ENCODE results near the gene RHBDF2.

RHBDF2 gene

DNA sequence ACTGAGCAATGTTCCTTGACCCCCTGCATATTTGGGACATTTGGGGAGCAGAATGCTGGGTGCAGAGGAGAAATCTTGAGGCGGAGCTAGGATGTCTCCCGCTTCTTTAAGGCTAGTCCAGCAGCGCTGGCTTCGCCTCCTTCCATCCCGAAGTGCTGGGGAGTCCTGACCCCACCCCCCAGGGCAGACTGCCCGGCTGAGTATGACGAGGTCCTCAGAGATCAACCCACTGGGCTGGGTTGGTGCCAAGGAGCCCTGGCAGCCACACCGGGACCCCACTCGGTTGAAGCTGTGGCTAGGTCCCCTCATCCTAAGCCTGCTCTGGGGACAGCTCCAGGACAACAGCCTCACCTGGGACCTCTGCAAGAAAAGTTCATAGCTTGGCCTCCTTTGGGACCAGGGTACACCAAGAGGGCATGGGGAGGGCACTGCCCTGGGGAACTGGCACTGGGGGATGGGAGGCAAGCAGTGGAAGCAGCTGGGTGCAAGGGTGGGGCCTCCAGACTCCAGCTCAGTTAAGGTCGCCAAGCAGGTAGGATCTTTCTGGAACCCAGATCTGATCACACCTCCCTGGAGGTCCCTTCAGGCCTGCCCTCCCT lies 11.0 kb downstream of the RHBDF2 start:
- Histone ChIP-seq H3K4me1 (no peaks in the 10 kb centered on the region), H3K4me2 (ENCODE audit: low read length) (no peak overlapping the region), H3K27me3 (ENCODE audit: control insufficient read depth, insufficient read depth, low read length) (no peaks in the 10 kb centered on the region), H3K36me3 (ENCODE audit: control insufficient read depth, insufficient read depth, low read length) (no peaks in the 10 kb centered on the region), H3K4me3 (ENCODE audit: low read depth, low read length) (no peak overlapping the region), H2AFZ (no peak overlapping the region), H3K9me3 (ENCODE audit: control insufficient read depth, low read length) (no peaks in the 10 kb centered on the region), H3K9ac (no peak overlapping the region), H3K27ac (no peak overlapping the region), H3K79me2 (no peaks in the 10 kb centered on the region)
- TF ChIP-seq, protein P1, sequence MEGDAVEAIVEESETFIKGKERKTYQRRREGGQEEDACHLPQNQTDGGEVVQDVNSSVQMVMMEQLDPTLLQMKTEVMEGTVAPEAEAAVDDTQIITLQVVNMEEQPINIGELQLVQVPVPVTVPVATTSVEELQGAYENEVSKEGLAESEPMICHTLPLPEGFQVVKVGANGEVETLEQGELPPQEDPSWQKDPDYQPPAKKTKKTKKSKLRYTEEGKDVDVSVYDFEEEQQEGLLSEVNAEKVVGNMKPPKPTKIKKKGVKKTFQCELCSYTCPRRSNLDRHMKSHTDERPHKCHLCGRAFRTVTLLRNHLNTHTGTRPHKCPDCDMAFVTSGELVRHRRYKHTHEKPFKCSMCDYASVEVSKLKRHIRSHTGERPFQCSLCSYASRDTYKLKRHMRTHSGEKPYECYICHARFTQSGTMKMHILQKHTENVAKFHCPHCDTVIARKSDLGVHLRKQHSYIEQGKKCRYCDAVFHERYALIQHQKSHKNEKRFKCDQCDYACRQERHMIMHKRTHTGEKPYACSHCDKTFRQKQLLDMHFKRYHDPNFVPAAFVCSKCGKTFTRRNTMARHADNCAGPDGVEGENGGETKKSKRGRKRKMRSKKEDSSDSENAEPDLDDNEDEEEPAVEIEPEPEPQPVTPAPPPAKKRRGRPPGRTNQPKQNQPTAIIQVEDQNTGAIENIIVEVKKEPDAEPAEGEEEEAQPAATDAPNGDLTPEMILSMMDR (IDR thresholded peaks at IDR 0.05), result no peak

DNA sequence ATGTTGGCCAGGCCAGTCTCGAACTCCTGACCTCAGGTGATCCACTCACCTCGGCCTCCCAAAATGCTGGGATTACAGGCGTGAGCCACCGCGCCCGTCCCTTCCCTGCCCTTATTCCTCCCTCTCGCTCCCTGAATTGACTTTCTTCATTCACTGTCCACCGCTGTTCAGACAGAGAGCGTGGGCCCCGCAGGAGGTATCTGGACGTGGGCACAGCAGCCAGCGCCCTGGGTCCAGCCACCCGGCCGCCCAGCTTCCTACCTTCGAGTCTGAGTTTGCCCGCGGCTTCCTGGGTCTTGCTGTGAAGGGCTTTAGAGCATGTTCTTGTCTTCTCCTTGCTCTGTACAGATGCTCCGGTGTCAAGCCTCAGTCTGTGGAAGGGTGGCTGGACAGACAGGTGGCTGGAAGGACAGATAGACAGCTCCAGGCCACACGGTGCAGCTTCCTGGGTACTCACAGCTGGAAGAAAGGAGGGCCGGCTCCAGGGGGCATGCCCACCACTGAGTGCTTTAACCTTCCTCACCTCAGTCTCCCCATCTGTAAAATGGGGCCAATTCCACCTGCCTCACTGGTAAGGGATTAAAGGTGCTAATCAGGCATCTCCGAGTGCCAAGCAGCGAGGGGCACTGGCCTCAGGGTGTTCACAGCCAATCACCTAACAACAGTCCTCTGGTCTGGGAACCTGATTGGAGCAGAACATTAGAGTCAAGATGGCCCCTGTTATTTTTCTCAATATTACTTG lies 13.6 kb downstream of the RHBDF2 start:
- TF ChIP-seq, protein P1 (IDR thresholded peaks at IDR 0.05), result no peak
- Histone ChIP-seq H3K4me1 (no peaks in the 10 kb centered on the region), H3K4me3 (ENCODE audit: low read depth, low read length) (no peak overlapping the region), H3K79me2 (no peaks in the 10 kb centered on the region), H2AFZ (no peak overlapping the region), H3K27ac (no peak overlapping the region), H3K4me2 (ENCODE audit: low read length) (no peak overlapping the region), H3K9ac (no peak overlapping the region), H3K27me3 (ENCODE audit: control insufficient read depth, insufficient read depth, low read length) (no peaks in the 10 kb centered on the region), H3K9me3 (ENCODE audit: control insufficient read depth, low read length) (no peaks in the 10 kb centered on the region), H3K36me3 (ENCODE audit: control insufficient read depth, insufficient read depth, low read length) (no peaks in the 10 kb centered on the region)

DNA sequence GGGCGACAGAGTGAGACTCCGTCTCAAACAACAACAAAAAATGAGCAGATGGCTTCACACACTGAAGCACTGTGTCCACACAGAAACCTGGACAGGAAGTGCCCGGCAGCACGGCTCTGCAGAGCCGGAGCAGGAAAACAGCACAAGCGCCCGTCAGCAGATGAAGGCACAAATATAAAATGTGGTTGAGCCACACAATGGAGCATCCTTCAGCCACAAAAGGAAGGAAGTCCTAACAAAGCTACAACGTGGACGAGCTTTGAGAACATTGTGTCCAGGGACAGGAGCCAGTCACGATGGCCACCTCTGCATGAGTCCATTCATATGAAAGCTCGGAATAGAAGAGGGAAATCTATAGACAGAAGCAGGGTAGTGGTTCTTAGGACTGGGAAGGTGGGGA lies 15.7 kb downstream of the RHBDF2 start:
- no peak overlapping the region for H2AFZ ChIP-seq
- H3K36me3 ChIP-seq (ENCODE audit: control insufficient read depth, insufficient read depth, low read length), result no peaks in the 10 kb centered on the region
- no peaks in the 10 kb centered on the region for H3K79me2 ChIP-seq
- no peak overlapping the region for H3K4me2 ChIP-seq (ENCODE audit: low read length)
- no peak overlapping the region for H3K9ac ChIP-seq
- no peaks in the 10 kb centered on the region for H3K9me3 ChIP-seq (ENCODE audit: control insufficient read depth, low read length)
- no peaks in the 10 kb centered on the region for H3K4me1 ChIP-seq
- H3K27me3 ChIP-seq (ENCODE audit: control insufficient read depth, insufficient read depth, low read length), result no peaks in the 10 kb centered on the region
- TF ChIP-seq, protein P1 (IDR thresholded peaks at IDR 0.05), result no peak
- peak overlapping the region; percentile 47 for H3K27ac ChIP-seq
- no peak overlapping the region for H3K4me3 ChIP-seq (ENCODE audit: low read depth, low read length)

DNA sequence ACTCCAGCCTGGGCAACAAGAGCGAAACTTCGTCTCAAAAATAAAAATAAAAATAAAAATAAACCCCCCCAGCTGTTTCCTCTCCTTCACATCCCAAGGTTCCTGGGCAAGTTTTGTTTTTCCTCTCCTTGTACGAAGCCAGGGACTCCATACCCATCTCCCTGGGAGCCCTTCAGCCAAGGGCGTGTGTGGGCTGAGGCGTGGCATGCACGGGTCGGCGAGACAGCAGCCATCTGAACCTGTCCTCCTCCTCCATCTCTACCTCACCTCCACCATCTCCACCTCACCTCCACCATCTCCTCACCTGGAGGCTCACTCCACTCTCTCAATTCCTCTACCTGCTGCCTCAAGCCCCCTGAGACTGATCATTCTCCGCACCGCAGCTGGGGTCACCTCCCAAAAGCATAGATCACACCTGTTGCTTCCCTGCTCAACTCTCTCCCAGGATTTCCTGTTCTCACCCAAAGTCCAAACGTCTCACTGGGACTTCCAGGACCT lies 16.9 kb downstream of the RHBDF2 start:
- Histone ChIP-seq H3K4me1 (no peaks in the 10 kb centered on the region), H3K4me3 (ENCODE audit: low read depth, low read length) (no peak overlapping the region), H3K9ac (no peak overlapping the region), H3K36me3 (ENCODE audit: control insufficient read depth, insufficient read depth, low read length) (no peaks in the 10 kb centered on the region), H3K9me3 (ENCODE audit: control insufficient read depth, low read length) (no peaks in the 10 kb centered on the region), H2AFZ (no peak overlapping the region), H3K79me2 (no peaks in the 10 kb centered on the region), H3K27ac (no peak overlapping the region), H3K4me2 (ENCODE audit: low read length) (no peak overlapping the region), H3K27me3 (ENCODE audit: control insufficient read depth, insufficient read depth, low read length) (no peaks in the 10 kb centered on the region)
- TF ChIP-seq, protein P1 (IDR thresholded peaks at IDR 0.05), result no peak
